ENCODE measurements around the gene NCAPD2.

- no peak for TF ChIP-seq CTCF (IDR thresholded peaks at IDR 0.05)
- TF ChIP-seq POLR2A (IDR thresholded peaks at IDR 0.05; ENCODE audit: low read depth), result peak; percentile 97
- TF ChIP-seq EP300 (IDR thresholded peaks at IDR 0.05), result no peak
Observed at GRCh38 chr12:6533923-6534694, 40.2 kb downstream of the NCAPD2 start, which contains the start of gene GAPDH.
